ENCODE results near the gene TMPRSS4. TPM values are rescaled to one million over a fixed set of nuclear protein-coding genes. Genes with fewer than 3 reads are reported as not detected.
A peak's percentile ranks its signal among the peaks of the same experiment; 100 is the strongest.

Gene TMPRSS4
- total RNA-seq, 6 experiments from 2014 or later, result 0.35 to 0.51 TPM; not detected in 4

DNA sequence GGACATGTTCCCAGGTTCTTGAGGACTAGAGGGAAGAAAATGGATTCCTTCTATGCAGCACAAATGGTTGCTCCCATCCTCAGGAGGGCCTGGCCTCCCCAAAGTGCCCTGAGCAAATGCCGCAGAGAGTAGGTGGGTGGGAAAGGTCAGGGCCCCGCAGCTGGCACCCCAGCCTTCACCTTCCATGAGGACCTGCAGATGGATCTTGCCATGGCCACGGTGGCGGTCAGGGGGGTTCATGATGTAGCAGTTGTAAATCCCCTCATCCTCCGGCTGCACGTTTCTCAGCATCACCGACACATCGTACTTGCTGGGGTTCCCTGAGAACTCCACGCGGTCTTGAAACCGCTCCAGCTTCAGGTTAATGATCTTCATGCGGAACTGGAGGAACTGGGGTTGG lies 91.0 kb downstream of the TMPRSS4 start:
- WGBS (ENCODE audit: insufficient coverage, low coverage, low lambda C conversion rate, missing lambda C conversion rate), result 60% methylated on average over 5 of the region's 12 CpGs
- TF ChIP-seq POLR2A (IDR thresholded peaks at IDR 0.05) (no peak), CTCF (IDR thresholded peaks at IDR 0.05) (no peak)
- peaks cover 0 to 5% (median 0%) of the 10 kb centered on the region in 4 donors for H3K4me1 ChIP-seq
- H3K9me3 ChIP-seq, result no peaks in the 10 kb centered on the region
- no peaks in the 10 kb centered on the region for H3K36me3 ChIP-seq
- no peaks in the 10 kb centered on the region for H3K27me3 ChIP-seq
- DNase-seq (peak in 1 of 3 donors; percentile 27), ATAC-seq (no peak)
- no peak overlapping the region for H3K4me3 ChIP-seq
- no peak overlapping the region for H3K27ac ChIP-seq
- intact Hi-C loops (cut with DNase I), result no loop called here

- Histone ChIP-seq H3K27me3 (no peaks in the 10 kb centered on the region), H3K27ac (no peak overlapping the region), H3K4me3 (no peak overlapping the region), H3K36me3 (no peaks in the 10 kb centered on the region), H3K4me1 (peaks cover 0 to 5% (median 0%) of the 10 kb centered on the region in 4 donors), H3K9me3 (no peaks in the 10 kb centered on the region)
- ATAC-seq (no peak), DNase-seq (peak in 1 of 3 donors; percentile 41)
- intact Hi-C loops (cut with DNase I), result no loop called here
- TF ChIP-seq POLR2A (IDR thresholded peaks at IDR 0.05), result no peak
- no peak for TF ChIP-seq CTCF (IDR thresholded peaks at IDR 0.05)
- no CpG with 5 or more reads among the region's 8 CpGs for WGBS (ENCODE audit: insufficient coverage, low coverage, low lambda C conversion rate, missing lambda C conversion rate)
Observed at GRCh38 chr11:118168316-118168715, 91.4 kb downstream of the TMPRSS4 start.

DNA sequence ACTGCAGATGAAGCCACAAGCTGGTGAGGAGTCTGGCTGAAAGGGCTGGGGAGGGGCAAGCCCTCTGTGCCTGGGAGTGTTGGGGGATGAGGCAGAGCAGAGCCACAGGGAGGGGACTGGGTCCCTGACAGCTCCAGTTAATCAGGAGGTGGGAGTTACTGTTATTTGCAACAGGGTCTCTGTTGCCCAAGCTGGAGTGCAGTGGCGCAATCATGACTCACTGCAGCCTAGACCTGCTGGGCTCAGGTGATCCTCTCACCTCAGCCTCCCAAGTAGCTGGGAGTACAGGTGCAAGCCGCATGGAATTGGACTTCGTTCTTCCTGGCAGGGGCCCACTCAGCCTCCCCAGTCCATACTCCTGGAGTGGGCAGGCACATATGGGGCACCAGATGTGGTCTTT lies 91.9 kb downstream of the TMPRSS4 start:
- Histone ChIP-seq H3K27ac (no peak overlapping the region), H3K36me3 (no peaks in the 10 kb centered on the region), H3K4me3 (no peak overlapping the region), H3K9me3 (no peaks in the 10 kb centered on the region), H3K4me1 (peaks cover 0 to 5% (median 0%) of the 10 kb centered on the region in 4 donors), H3K27me3 (no peaks in the 10 kb centered on the region)
- no peak for TF ChIP-seq POLR2A (IDR thresholded peaks at IDR 0.05)
- intact Hi-C loops (cut with DNase I), result no loop called here
- ATAC-seq (no peak), DNase-seq (peak in 1 of 3 donors; percentile 31)
- 68% methylated on average over 3 of the region's 3 CpGs for WGBS (ENCODE audit: insufficient coverage, low coverage, low lambda C conversion rate, missing lambda C conversion rate)

GRCh38 chr11:118169300-118170140 lies 92.6 kb downstream of the TMPRSS4 start:
- WGBS (ENCODE audit: insufficient coverage, low coverage, low lambda C conversion rate, missing lambda C conversion rate), result 69% methylated on average over 2 of the region's 7 CpGs
- no peaks in the 10 kb centered on the region for H3K9me3 ChIP-seq
- intact Hi-C loops (cut with DNase I), result no loop called here
- TF ChIP-seq CTCF (IDR thresholded peaks at IDR 0.05), result no peak
- no peak for TF ChIP-seq POLR2A (IDR thresholded peaks at IDR 0.05)
- no peak overlapping the region for H3K4me3 ChIP-seq
- DNase-seq (peak in 1 of 3 donors; percentile 29), ATAC-seq (no peak)
- no peak overlapping the region for H3K27ac ChIP-seq
- no peaks in the 10 kb centered on the region for H3K36me3 ChIP-seq
- no peaks in the 10 kb centered on the region for H3K27me3 ChIP-seq
- peaks cover 0 to 5% (median 0%) of the 10 kb centered on the region in 4 donors for H3K4me1 ChIP-seq

DNA sequence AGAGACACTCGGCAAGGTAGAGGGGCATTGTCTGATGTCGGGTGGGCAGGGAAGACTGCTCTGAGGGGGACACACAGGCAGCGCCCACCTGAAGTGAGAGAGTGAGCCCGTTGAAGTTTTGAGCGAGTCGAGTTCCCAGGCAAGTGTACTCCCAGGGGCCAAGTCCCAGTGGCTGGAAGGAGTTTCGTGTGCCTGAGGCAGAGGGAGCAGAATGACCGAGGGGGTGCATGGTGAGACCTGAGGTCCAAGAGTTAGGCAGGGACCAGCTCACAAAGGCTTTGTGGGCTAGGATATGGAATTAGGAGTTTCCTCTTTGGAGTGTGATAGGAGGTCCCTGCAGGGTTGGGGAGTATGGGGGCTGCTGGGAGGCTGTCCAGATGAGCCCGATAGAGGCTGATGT lies 93.4 kb downstream of the TMPRSS4 start:
- peak in 1 of 3 donors; percentile 17 for DNase-seq
- no peaks in the 10 kb centered on the region for H3K27me3 ChIP-seq
- H3K27ac ChIP-seq, result no peak overlapping the region
- no peak for TF ChIP-seq CTCF (IDR thresholded peaks at IDR 0.05)
- no peak for TF ChIP-seq POLR2A (IDR thresholded peaks at IDR 0.05)
- intact Hi-C loops (cut with DNase I), result no loop called here
- H3K9me3 ChIP-seq, result no peaks in the 10 kb centered on the region
- peaks cover 0 to 11% (median 3%) of the 10 kb centered on the region in 4 donors for H3K4me1 ChIP-seq
- no peak overlapping the region for H3K4me3 ChIP-seq
- no peaks in the 10 kb centered on the region for H3K36me3 ChIP-seq
- ATAC-seq, result no peak
- WGBS (ENCODE audit: insufficient coverage, low coverage, low lambda C conversion rate, missing lambda C conversion rate), result 65% methylated on average over 6 of the region's 9 CpGs

Data from right lobe of liver (tissue), 6 donors.